ENCODE measurements around the gene NTM.

The NTM gene

GRCh38 chr11:131841028-131841427 lies 470.6 kb downstream of the NTM start:
- no peaks in the 10 kb centered on the region for H3K36me3 Mint-ChIP-seq (ENCODE audit: low read depth)
- no peak overlapping the region for H3K27ac Mint-ChIP-seq
- H3K9me3 Mint-ChIP-seq, result peaks cover 8% of the 10 kb centered on the region
- H3K4me3 Mint-ChIP-seq, result no peak overlapping the region
- H3K4me1 Mint-ChIP-seq (ENCODE audit: low read depth), result no peaks in the 10 kb centered on the region
- H3K27me3 Mint-ChIP-seq, result peaks cover 9% of the 10 kb centered on the region

- Mint-ChIP-seq H3K27ac (no peak overlapping the region), H3K27me3 (peaks cover 9% of the 10 kb centered on the region), H3K36me3 (ENCODE audit: low read depth) (no peaks in the 10 kb centered on the region), H3K4me1 (ENCODE audit: low read depth) (no peaks in the 10 kb centered on the region), H3K9me3 (peaks cover 8% of the 10 kb centered on the region), H3K4me3 (no peak overlapping the region)
These were observed 471.7 kb downstream of the NTM start for GRCh38 chr11:131841925-131842635.

DNA sequence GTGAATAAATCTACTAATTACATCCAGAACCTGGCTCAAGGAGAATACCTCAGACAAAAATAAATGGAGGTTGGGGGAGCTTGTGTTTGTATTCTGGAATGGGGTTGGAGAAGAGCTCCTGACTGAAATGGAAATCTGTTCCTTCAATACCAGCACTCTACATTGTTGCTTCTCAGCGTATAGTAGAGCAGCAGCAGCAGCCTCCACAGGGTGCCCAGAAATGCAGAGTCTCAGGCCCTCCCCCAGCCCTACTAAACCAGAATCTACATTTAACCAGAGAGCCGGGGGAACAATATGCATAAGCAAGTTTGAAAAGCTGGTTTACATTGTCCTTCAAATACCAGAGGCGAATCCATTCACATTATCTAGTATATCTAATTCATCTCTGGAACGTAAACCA lies 474.8 kb downstream of the NTM start:
- H3K4me3 Mint-ChIP-seq, result no peak overlapping the region
- no peak overlapping the region for H3K27ac Mint-ChIP-seq
- no peaks in the 10 kb centered on the region for H3K4me1 Mint-ChIP-seq (ENCODE audit: low read depth)
- H3K9me3 Mint-ChIP-seq, result peaks cover 4% of the 10 kb centered on the region
- peaks cover 5% of the 10 kb centered on the region for H3K27me3 Mint-ChIP-seq
- H3K36me3 Mint-ChIP-seq (ENCODE audit: low read depth), result no peaks in the 10 kb centered on the region

DNA sequence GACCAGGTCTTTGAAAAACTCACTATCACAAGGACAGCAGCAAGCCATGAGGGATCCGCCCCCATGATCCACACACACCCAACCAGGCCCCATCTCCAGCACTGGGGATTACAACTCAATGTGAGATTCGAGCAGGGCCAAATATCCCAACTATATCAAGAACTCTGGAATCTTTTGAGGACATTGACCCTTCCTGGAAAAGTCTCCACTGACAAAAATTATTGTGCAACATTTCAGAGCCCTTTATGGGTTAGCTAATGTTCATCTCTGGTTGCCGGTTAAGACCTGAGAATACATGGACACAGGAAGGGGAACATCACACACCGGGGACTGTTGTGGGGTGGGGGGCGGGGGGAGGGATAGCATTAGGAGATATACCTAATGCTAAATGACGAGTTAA lies 479.1 kb downstream of the NTM start:
- H3K27me3 Mint-ChIP-seq, result peaks cover 1% of the 10 kb centered on the region
- H3K4me3 Mint-ChIP-seq, result no peak overlapping the region
- H3K36me3 Mint-ChIP-seq (ENCODE audit: low read depth), result no peaks in the 10 kb centered on the region
- no peaks in the 10 kb centered on the region for H3K9me3 Mint-ChIP-seq
- H3K27ac Mint-ChIP-seq, result no peak overlapping the region
- no peaks in the 10 kb centered on the region for H3K4me1 Mint-ChIP-seq (ENCODE audit: low read depth)

GRCh38 chr11:131850507-131850906 lies 480.1 kb downstream of the NTM start:
- Mint-ChIP-seq H3K9me3 (no peaks in the 10 kb centered on the region), H3K36me3 (ENCODE audit: low read depth) (no peaks in the 10 kb centered on the region), H3K4me1 (ENCODE audit: low read depth) (no peaks in the 10 kb centered on the region), H3K4me3 (no peak overlapping the region), H3K27me3 (no peaks in the 10 kb centered on the region), H3K27ac (no peak overlapping the region)

GRCh38 chr11:131851964-131852755 lies 481.7 kb downstream of the NTM start:
- Mint-ChIP-seq H3K4me1 (ENCODE audit: low read depth) (no peaks in the 10 kb centered on the region), H3K4me3 (no peak overlapping the region), H3K9me3 (no peaks in the 10 kb centered on the region), H3K36me3 (ENCODE audit: low read depth) (no peaks in the 10 kb centered on the region), H3K27ac (no peak overlapping the region), H3K27me3 (no peaks in the 10 kb centered on the region)

GRCh38 chr11:131852757-131853156 lies 482.3 kb downstream of the NTM start:
- no peaks in the 10 kb centered on the region for H3K27me3 Mint-ChIP-seq
- no peaks in the 10 kb centered on the region for H3K4me1 Mint-ChIP-seq (ENCODE audit: low read depth)
- H3K27ac Mint-ChIP-seq, result no peak overlapping the region
- no peaks in the 10 kb centered on the region for H3K9me3 Mint-ChIP-seq
- no peak overlapping the region for H3K4me3 Mint-ChIP-seq
- H3K36me3 Mint-ChIP-seq (ENCODE audit: low read depth), result no peaks in the 10 kb centered on the region

- Mint-ChIP-seq H3K27me3 (no peaks in the 10 kb centered on the region), H3K4me3 (no peak overlapping the region), H3K27ac (no peak overlapping the region), H3K4me1 (ENCODE audit: low read depth) (no peaks in the 10 kb centered on the region), H3K36me3 (ENCODE audit: low read depth) (no peaks in the 10 kb centered on the region), H3K9me3 (no peaks in the 10 kb centered on the region)
These were observed 484.0 kb downstream of the NTM start for GRCh38 chr11:131854391-131854790.

DNA sequence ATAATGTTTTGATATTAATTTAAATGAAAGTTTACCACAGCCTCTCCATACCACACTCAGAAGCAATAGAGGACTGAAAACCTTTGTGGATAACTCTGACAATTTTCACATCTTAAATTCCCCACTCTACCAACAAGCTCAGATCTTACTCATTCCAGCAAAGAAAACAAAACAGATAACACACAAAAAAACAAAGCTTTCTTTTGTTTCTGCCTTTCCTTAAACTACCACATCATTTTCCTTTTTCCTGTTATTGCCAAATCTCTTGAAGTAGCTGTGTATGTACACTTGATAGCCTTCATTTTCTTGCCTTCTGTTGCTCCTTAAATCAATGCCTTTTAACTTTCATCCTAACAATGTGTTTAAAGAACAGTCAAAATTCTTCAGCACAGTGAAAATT lies 484.9 kb downstream of the NTM start:
- H3K9me3 Mint-ChIP-seq, result no peaks in the 10 kb centered on the region
- no peaks in the 10 kb centered on the region for H3K36me3 Mint-ChIP-seq (ENCODE audit: low read depth)

DNA sequence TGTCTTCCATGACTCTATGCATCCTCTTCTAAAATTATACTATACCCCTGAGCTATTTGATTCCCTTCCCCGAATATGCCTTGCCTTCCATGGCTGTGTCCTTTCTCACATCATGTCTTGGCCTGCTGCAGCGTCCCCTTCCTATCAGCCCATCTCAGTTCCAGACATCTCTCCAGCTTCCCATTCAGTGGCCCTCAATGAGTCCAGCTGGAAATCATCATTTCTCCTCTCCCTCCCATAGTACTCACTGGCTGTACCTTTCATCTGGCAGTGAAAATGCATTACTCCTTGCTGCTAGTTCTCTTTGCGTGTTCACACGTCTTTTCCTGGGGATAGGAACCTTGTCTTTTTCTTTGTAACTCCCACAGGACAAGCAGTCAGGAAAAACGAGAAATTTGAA lies 486.8 kb downstream of the NTM start:
- Mint-ChIP-seq H3K27me3 (no peaks in the 10 kb centered on the region), H3K9me3 (no peaks in the 10 kb centered on the region), H3K4me3 (no peak overlapping the region), H3K36me3 (ENCODE audit: low read depth) (no peaks in the 10 kb centered on the region), H3K27ac (no peak overlapping the region), H3K4me1 (ENCODE audit: low read depth) (no peaks in the 10 kb centered on the region)

More for the DNA sequence above, 484.9 kb downstream of the NTM start:
- H3K27me3 Mint-ChIP-seq, result no peaks in the 10 kb centered on the region
- H3K27ac Mint-ChIP-seq, result no peak overlapping the region
- no peak overlapping the region for H3K4me3 Mint-ChIP-seq
- no peaks in the 10 kb centered on the region for H3K4me1 Mint-ChIP-seq (ENCODE audit: low read depth)

GRCh38 chr11:131858505-131858904 lies 488.1 kb downstream of the NTM start:
- no peaks in the 10 kb centered on the region for H3K27me3 Mint-ChIP-seq
- H3K4me3 Mint-ChIP-seq, result no peak overlapping the region
- H3K4me1 Mint-ChIP-seq (ENCODE audit: low read depth), result no peaks in the 10 kb centered on the region
- no peak overlapping the region for H3K27ac Mint-ChIP-seq
- no peaks in the 10 kb centered on the region for H3K9me3 Mint-ChIP-seq
- no peaks in the 10 kb centered on the region for H3K36me3 Mint-ChIP-seq (ENCODE audit: low read depth)

DNA sequence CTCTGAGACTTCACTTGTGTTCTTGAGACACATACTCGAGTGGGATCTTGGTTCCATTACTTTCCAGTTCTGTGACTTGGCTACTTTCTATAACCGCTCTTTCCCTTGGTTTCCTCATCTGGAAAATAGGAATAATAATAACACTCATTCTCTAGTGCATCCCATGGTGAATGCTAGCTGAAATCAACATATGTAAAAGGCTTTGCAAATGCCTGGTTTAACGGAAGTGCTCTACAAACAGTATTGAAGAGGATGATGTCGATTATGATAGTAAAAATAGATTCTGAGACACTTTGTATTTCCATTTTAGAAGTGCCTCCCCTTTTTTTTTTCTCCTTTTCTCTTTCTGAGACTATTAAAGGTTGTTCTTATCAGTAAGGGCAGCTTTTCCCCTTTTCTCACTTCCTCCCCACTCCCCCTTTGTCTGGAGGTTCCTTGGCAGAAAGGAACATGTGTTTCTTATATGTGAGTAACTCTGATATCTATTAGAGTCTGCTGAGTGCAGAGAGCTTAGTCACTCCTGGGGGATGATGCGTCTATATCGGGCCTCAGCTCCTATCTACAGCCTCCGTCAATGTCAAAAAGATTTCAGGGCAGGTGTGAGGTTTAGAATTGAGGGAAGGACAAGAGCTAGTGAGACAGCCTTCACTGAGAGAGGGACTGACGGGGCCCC lies 489.3 kb downstream of the NTM start:
- no peak overlapping the region for H3K4me3 Mint-ChIP-seq
- no peaks in the 10 kb centered on the region for H3K36me3 Mint-ChIP-seq (ENCODE audit: low read depth)
- H3K27ac Mint-ChIP-seq, result no peak overlapping the region
- no peaks in the 10 kb centered on the region for H3K27me3 Mint-ChIP-seq
- H3K4me1 Mint-ChIP-seq (ENCODE audit: low read depth), result no peaks in the 10 kb centered on the region
- H3K9me3 Mint-ChIP-seq, result no peaks in the 10 kb centered on the region

DNA sequence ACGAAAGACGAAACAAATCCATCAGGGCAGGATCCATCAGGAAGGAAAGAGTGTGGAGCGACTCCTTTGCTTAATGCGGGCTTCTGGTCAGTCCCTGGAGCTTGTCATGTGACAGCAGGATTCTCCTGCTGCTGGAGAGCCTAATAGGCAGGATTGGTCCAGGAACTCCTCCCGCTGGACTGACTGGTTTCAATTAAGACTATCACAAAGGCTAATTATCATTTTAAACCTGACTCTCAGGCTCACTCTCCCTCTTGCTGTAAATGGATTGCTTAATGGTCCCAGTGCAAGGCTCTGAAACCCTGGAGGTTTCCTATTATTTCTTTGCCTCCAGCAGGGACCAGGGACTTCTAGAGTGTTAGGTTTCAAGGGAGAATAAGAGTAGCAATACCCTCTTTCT lies 493.8 kb downstream of the NTM start:
- no peaks in the 10 kb centered on the region for H3K4me1 Mint-ChIP-seq (ENCODE audit: low read depth)
- peaks cover 3% of the 10 kb centered on the region for H3K27me3 Mint-ChIP-seq
- H3K27ac Mint-ChIP-seq, result no peak overlapping the region
- H3K4me3 Mint-ChIP-seq, result no peak overlapping the region
- H3K9me3 Mint-ChIP-seq, result peaks cover 7% of the 10 kb centered on the region
- no peaks in the 10 kb centered on the region for H3K36me3 Mint-ChIP-seq (ENCODE audit: low read depth)

DNA sequence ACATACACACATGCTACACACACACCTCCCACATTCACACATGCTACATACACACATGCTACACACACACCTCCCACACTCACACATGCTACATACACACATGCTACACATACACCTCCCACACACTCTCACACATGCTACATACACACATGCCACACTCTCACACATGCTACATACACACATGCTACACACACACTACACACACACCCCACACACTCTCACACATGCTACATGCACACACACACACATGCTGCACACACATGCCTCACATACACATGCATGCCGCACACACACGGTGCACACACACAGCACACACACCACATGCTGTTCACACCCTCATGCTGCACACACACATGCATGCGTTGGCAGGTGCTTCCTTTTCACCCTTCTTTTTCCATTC lies 495.4 kb downstream of the NTM start:
- Mint-ChIP-seq H3K36me3 (ENCODE audit: low read depth) (no peaks in the 10 kb centered on the region), H3K27ac (no peak overlapping the region), H3K9me3 (peaks cover 7% of the 10 kb centered on the region), H3K27me3 (peaks cover 3% of the 10 kb centered on the region), H3K4me1 (ENCODE audit: low read depth) (no peaks in the 10 kb centered on the region), H3K4me3 (no peak overlapping the region)
